H1 (cell line): Measurements from ENCODE around the gene SHPK. TPM values are rescaled to one million over a fixed set of nuclear protein-coding genes. Genes with fewer than 3 reads are reported as not detected.

Experiments used
- CTCF ChIA-PET: fragments of 300-600 bp; sonication (Branson Sonifier 250); formaldehyde crosslinking; loops from one replicate; lab custom pipeline; 2021; ENCODE audit not compliant: partially characterized antibody; lab: Charles Lee
- POLR2A ChIA-PET: fragments of 300-600 bp; sonication (Branson Sonifier 250); formaldehyde crosslinking; loops from one replicate; lab custom pipeline; 2021; ENCODE audit warnings: inconsistent platforms; ENCODE audit not compliant: partially characterized antibody; lab: Charles Lee
- DNase-seq, 2 experiments: peaks; one replicate each; pipeline versions ENCODE4 v3.0.0 to v3.0.0-alpha.2; 2010 to 2022; ENCODE audit warnings: low spot score in 2 of 2, low read depth in 1 of 2, mixed read lengths in 1 of 2
- FAIRE-seq: peaks from 2 replicates; lab custom pipeline; 2011; peaks lifted over from hg19 to GRCh38; lab: Jason Lieb, UNC
- H2AFZ ChIP-seq: 2 replicates; pipeline ENCODE4 v1.8.1; 2012; ENCODE audit warnings: low read length, inconsistent platforms
- H2AK5ac ChIP-seq: 2 replicates; pipeline ENCODE4 v1.6.1; 2013; ENCODE audit warnings: low read depth, low read length
- H2BK120ac ChIP-seq: replicated peaks from 2 replicates; pipeline ENCODE3; 2013; ENCODE audit warnings: low read depth, low read length, inconsistent platforms
- H2BK12ac ChIP-seq: 2 replicates; pipeline ENCODE4 v1.6.1; 2013; ENCODE audit warnings: low read depth, low read length
- H2BK15ac ChIP-seq: 2 replicates; pipeline ENCODE4 v1.6.1; 2013; ENCODE audit warnings: low read length
- H2BK20ac ChIP-seq: 2 replicates; pipeline ENCODE4 v1.6.1; 2013; ENCODE audit warnings: low read length
- H2BK5ac ChIP-seq: 2 replicates; pipeline ENCODE4 v1.6.1; 2013; ENCODE audit warnings: low read depth, low read length
- H3K14ac ChIP-seq: 2 replicates; pipeline ENCODE4 v1.6.1; 2013; ENCODE audit warnings: inconsistent platforms; ENCODE audit not compliant: insufficient read length
- H3K18ac ChIP-seq: 2 replicates; pipeline ENCODE4 v1.6.1; 2013; ENCODE audit warnings: low read length; ENCODE audit errors: extremely low read depth
- H3K23ac ChIP-seq: 2 replicates; pipeline ENCODE4 v1.6.1; 2013; ENCODE audit warnings: inconsistent platforms; ENCODE audit not compliant: insufficient read length
- H3K23me2 ChIP-seq: 2 replicates; pipeline ENCODE4 v1.6.1; 2013; ENCODE audit warnings: low read depth, low read length
- H3K27ac ChIP-seq: 2 replicates; pipeline ENCODE4 v1.6.1; 2011; ENCODE audit warnings: low read depth, low read length, inconsistent platforms
- H3K27me3 ChIP-seq, 4 experiments: replicated peaks in 1 of 4; 1 replicate in 1 of 4; 2 replicates in 3 of 4; pipeline versions ENCODE4 v1.6.1 to v1.8.1; 2011 to 2013; ENCODE audit warnings: low read length in 3 of 4, mild to moderate bottlenecking in 3 of 4, inconsistent platforms in 2 of 4, mixed read lengths in 2 of 4, moderate library complexity in 1 of 4; ENCODE audit not compliant: control insufficient read depth in 3 of 4, insufficient read depth in 3 of 4; ENCODE audit errors: extremely low read depth in 1 of 4
- H3K36me3 ChIP-seq, 4 experiments: 2 replicates each; pipeline versions ENCODE4 v1.6.1 to v1.8.1; 2011 to 2013; ENCODE audit warnings: mild to moderate bottlenecking in 4 of 4, low read length in 3 of 4, moderate library complexity in 2 of 4, control low read depth in 1 of 4, inconsistent platforms in 1 of 4; ENCODE audit not compliant: insufficient read depth in 4 of 4, control insufficient read depth in 2 of 4
- H3K4ac ChIP-seq: replicated peaks from 2 replicates; pipeline ENCODE3; 2013; ENCODE audit warnings: low read length, low read depth, mixed read lengths, inconsistent platforms; ENCODE audit not compliant: insufficient read length
- H3K4me1 ChIP-seq, 4 experiments: replicated peaks in 1 of 4; 1 replicate in 1 of 4; 2 replicates in 3 of 4; pipeline versions ENCODE4 v1.6.1 to v1.8.1; 2011 to 2013; ENCODE audit warnings: low read length in 3 of 4, inconsistent platforms in 2 of 4, mixed read lengths in 1 of 4; ENCODE audit not compliant: insufficient read depth in 4 of 4, control insufficient read depth in 3 of 4
- H3K4me2 ChIP-seq, 2 experiments: 2 replicates each; pipeline versions ENCODE4 v1.6.1 to v1.8.1; 2011 to 2013; ENCODE audit warnings: low read depth in 2 of 2, low read length in 2 of 2, control low read depth in 1 of 2, inconsistent platforms in 1 of 2, mild to moderate bottlenecking in 1 of 2; ENCODE audit not compliant: insufficient read depth in 1 of 2
- H3K4me3 ChIP-seq, 4 experiments: fragments of 200-600, 300-600 bp in 1 of 4; sonication (generic), shearing (Covaris generic), sonication (Bioruptor Twin) in 1 of 4; 2 replicates each; pipeline versions ENCODE4 v1.5.1 to v1.8.1; 2011 to 2016; ENCODE audit warnings: low read length in 4 of 4, low read depth in 3 of 4, control low read depth in 2 of 4, inconsistent platforms in 2 of 4, mild to moderate bottlenecking in 2 of 4, mixed read lengths in 1 of 4, moderate library complexity in 1 of 4; ENCODE audit not compliant: insufficient read depth in 2 of 4; ENCODE audit errors: extremely low read depth in 1 of 4
- H3K56ac ChIP-seq: replicated peaks from 2 replicates; pipeline ENCODE3; 2013; ENCODE audit warnings: low read depth, mild to moderate bottlenecking, mixed read lengths, low read length, inconsistent platforms; ENCODE audit not compliant: insufficient read length
- H3K79me1 ChIP-seq: 2 replicates; pipeline ENCODE4 v1.6.1; 2013; ENCODE audit warnings: low read depth, low read length, control low read depth
- H3K79me2 ChIP-seq, 2 experiments: 2 replicates each; pipeline versions ENCODE4 v1.6.1 to v1.8.1; 2012 to 2013; ENCODE audit warnings: low read length in 2 of 2, mild to moderate bottlenecking in 2 of 2, inconsistent platforms in 1 of 2; ENCODE audit not compliant: insufficient read depth in 2 of 2, control insufficient read depth in 1 of 2
- H3K9ac ChIP-seq, 4 experiments: replicated peaks in 1 of 4; 1 replicate in 1 of 4; 2 replicates in 3 of 4; pipeline versions ENCODE4 v1.6.1 to v1.8.1; 2011 to 2013; ENCODE audit warnings: low read depth in 3 of 4, low read length in 3 of 4, control low read depth in 2 of 4, mild to moderate bottlenecking in 2 of 4, moderate library complexity in 2 of 4, inconsistent platforms in 1 of 4; ENCODE audit errors: extremely low read depth in 1 of 4
- H3K9me3 ChIP-seq, 2 experiments: 2 replicates each; pipeline versions ENCODE4 v1.6.1 to v1.8.1; 2012 to 2013; ENCODE audit warnings: mild to moderate bottlenecking in 2 of 2, moderate library complexity in 2 of 2, control low read depth in 1 of 2, inconsistent platforms in 1 of 2, low read depth in 1 of 2, low read length in 1 of 2, mixed read lengths in 1 of 2; ENCODE audit not compliant: insufficient read depth in 2 of 2
- H4K20me1 ChIP-seq, 2 experiments: replicated peaks in 1 of 2; 2 replicates each; pipeline versions ENCODE3 to v1.8.1; 2011 to 2013; ENCODE audit warnings: inconsistent platforms in 2 of 2, low read length in 2 of 2, mild to moderate bottlenecking in 1 of 2; ENCODE audit not compliant: insufficient read depth in 2 of 2, control insufficient read depth in 1 of 2
- H4K5ac ChIP-seq: 2 replicates; pipeline ENCODE4 v1.6.1; 2013; ENCODE audit warnings: low read length, low read depth, mixed read lengths, inconsistent platforms; ENCODE audit not compliant: insufficient read length
- H4K8ac ChIP-seq: 2 replicates; pipeline ENCODE4 v1.8.0; 2013; ENCODE audit warnings: mild to moderate bottlenecking, moderate library complexity, low read length, inconsistent platforms; ENCODE audit not compliant: insufficient read depth; ENCODE audit errors: extremely low read depth
- H4K91ac ChIP-seq: replicated peaks from 2 replicates; pipeline ENCODE3; 2013; ENCODE audit warnings: low read length, mixed read lengths, inconsistent platforms; ENCODE audit not compliant: insufficient read length
- BCL11A ChIP-seq, 2 experiments: IDR thresholded peaks; one replicate each; pipeline ENCODE4 v1.6.1; 2011; ENCODE audit warnings: low read depth in 2 of 2, low read length in 2 of 2, mild to moderate bottlenecking in 2 of 2
- CBX5 ChIP-seq: fragments of 300-800, 300-1000 bp; sonication (generic); IDR thresholded peaks from 2 replicates; pipeline ENCODE4 v1.7.1; 2016; ENCODE audit warnings: antibody characterized with exemption, low read length, low read depth
- EP300 ChIP-seq, 2 experiments: IDR thresholded peaks; 1 replicate in 1 of 2; 2 replicates in 1 of 2; pipeline ENCODE4 v1.6.1; 2011 to 2012; ENCODE audit warnings: low read depth in 2 of 2, low read length in 2 of 2, mild to moderate bottlenecking in 2 of 2, borderline replicate concordance in 1 of 2, inconsistent platforms in 1 of 2, moderate library complexity in 1 of 2
- GABPA ChIP-seq: IDR thresholded peaks from 2 replicates; pipeline ENCODE4 v1.6.1; 2011; ENCODE audit warnings: mild to moderate bottlenecking, low read length, moderate library complexity, borderline replicate concordance; ENCODE audit not compliant: insufficient read depth
- KDM4A ChIP-seq: IDR thresholded peaks from one replicate; pipeline ENCODE4 v1.7.1; 2012; ENCODE audit warnings: low read depth, mild to moderate bottlenecking, moderate library complexity, low read length, inconsistent platforms; ENCODE audit not compliant: severe bottlenecking
- RAD21 ChIP-seq, 2 experiments: IDR thresholded peaks in 1 of 2; conservative IDR thresholded peaks in 1 of 2; 2 replicates each; pipeline ENCODE4 v1.6.1; 2011; ENCODE audit warnings: low read depth in 2 of 2, low read length in 2 of 2, improper control_type of control experiment in 1 of 2, inconsistent platforms in 1 of 2, mild to moderate bottlenecking in 1 of 2, moderate library complexity in 1 of 2
- WGBS, 2 experiments: shearing (Covaris generic) in 1 of 2; methylation state at CpG; one replicate each; pipeline versions ENCODE4 v1.1.6 to v1.1.7; 2013 to 2015; ENCODE audit warnings: low lambda C conversion rate in 2 of 2, mixed read lengths in 2 of 2, inconsistent platforms in 1 of 2, low coverage in 1 of 2, missing lambda C conversion rate in 1 of 2; ENCODE audit not compliant: insufficient replicate concordance in 2 of 2, insufficient coverage in 1 of 2, insufficient read length in 1 of 2; ENCODE audit errors: extremely low coverage in 1 of 2, missing lambda C conversion rate in 1 of 2; 5-methylcytosine and 5-hydroxymethylcytosine counted together
- polyA plus RNA-seq, 7 experiments: library from polyadenylated mRNA; depleted of rRNA in 3 of 7; stranded (reverse) in 5 of 7; unstranded in 2 of 7; fragments of >200 nt in 5 of 7; fragments of 200-250 nt in 2 of 7; gene quantifications; 1 replicate in 5 of 7; 2 replicates in 1 of 7; 4 replicates in 1 of 7; pipeline versions ENCODE4 v1.2.1 to v1.2.3, GENCODE V29; 2011 to 2013; ENCODE audit warnings: missing spikeins in 2 of 7, mixed read lengths in 2 of 7
- total RNA-seq: library from RNA; stranded (reverse); fragmentation: NEBNext Ultra II Directional; extraction: Animal tissue kit (Norgen Biotek cat#: 25700); gene quantifications from 2 replicates; pipeline ENCODE4 v1.2.1, GENCODE V29; 2021
- TF ChIP-seq, protein P1 (sequence below), 3 experiments: IDR thresholded peaks; 1 replicate in 2 of 3; 2 replicates in 1 of 3; pipeline versions ENCODE4 v1.5.1 to v1.6.1; 2011; ENCODE audit warnings: low read length in 3 of 3, mild to moderate bottlenecking in 3 of 3, inconsistent platforms in 2 of 3, low read depth in 1 of 3, moderate library complexity in 1 of 3; ENCODE audit not compliant: insufficient read depth in 1 of 3; ENCODE audit errors: control extremely low read depth in 1 of 3

The SHPK gene
- total and polyA plus RNA-seq, 2 of the 8 experiments (the other 6 are each of a cell fraction or from before 2014, with no cell fraction given): 28.6 to 36.7 TPM

GRCh38 chr17:3683054-3683511, 47.0 kb upstream of the SHPK start:
- H4K91ac ChIP-seq: no peak overlapping the region
- no peak overlapping the region for H3K4ac ChIP-seq
- no peaks in the 10 kb centered on the region for H3K9me3 ChIP-seq
- no peak overlapping the region for H3K9ac ChIP-seq
- no peak overlapping the region for H3K4me3 ChIP-seq
- no peak overlapping the region for H2BK15ac ChIP-seq
- H4K8ac ChIP-seq: peak overlapping the region; percentile 40; the same call in 1 of the 2 replicates
- no peak overlapping the region for H3K4me2 ChIP-seq
- H4K5ac ChIP-seq: no peak overlapping the region
- H3K36me3 ChIP-seq: no peaks in the 10 kb centered on the region
- no peaks in the 10 kb centered on the region for H3K79me1 ChIP-seq
- no peak for TF ChIP-seq BCL11A (IDR thresholded peaks at IDR 0.05; ENCODE audit: low read depth in 2 of 2, low read length in 2 of 2)
- peak; percentile 31; the same call in 1 of the 2 replicates for TF ChIP-seq GABPA
- no peak for TF ChIP-seq CBX5
- peak; percentile 66 to 72 for TF ChIP-seq RAD21 (IDR thresholded peaks at IDR 0.05 in 1 of 2, conservative IDR thresholded peaks at IDR 0.05 in 1 of 2; ENCODE audit: low read depth in 2 of 2, low read length in 2 of 2)
- TF ChIP-seq, protein P1, sequence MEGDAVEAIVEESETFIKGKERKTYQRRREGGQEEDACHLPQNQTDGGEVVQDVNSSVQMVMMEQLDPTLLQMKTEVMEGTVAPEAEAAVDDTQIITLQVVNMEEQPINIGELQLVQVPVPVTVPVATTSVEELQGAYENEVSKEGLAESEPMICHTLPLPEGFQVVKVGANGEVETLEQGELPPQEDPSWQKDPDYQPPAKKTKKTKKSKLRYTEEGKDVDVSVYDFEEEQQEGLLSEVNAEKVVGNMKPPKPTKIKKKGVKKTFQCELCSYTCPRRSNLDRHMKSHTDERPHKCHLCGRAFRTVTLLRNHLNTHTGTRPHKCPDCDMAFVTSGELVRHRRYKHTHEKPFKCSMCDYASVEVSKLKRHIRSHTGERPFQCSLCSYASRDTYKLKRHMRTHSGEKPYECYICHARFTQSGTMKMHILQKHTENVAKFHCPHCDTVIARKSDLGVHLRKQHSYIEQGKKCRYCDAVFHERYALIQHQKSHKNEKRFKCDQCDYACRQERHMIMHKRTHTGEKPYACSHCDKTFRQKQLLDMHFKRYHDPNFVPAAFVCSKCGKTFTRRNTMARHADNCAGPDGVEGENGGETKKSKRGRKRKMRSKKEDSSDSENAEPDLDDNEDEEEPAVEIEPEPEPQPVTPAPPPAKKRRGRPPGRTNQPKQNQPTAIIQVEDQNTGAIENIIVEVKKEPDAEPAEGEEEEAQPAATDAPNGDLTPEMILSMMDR (IDR thresholded peaks at IDR 0.05; ENCODE audit: control extremely low read depth in 1 of 3, insufficient read depth in 1 of 3, low read depth in 1 of 3, low read length in 3 of 3): peak; percentile 86 to 100 (median 97)
- no peak for TF ChIP-seq KDM4A
- no peak for TF ChIP-seq EP300 (IDR thresholded peaks at IDR 0.05; ENCODE audit: borderline replicate concordance in 1 of 2, low read depth in 2 of 2, low read length in 2 of 2)
- H2AK5ac ChIP-seq: no peak overlapping the region
- H2BK120ac ChIP-seq: no peak overlapping the region
- peaks cover 0 to 2% of the 10 kb centered on the region in 2 experiments for H4K20me1 ChIP-seq
- H2AFZ ChIP-seq: no peak overlapping the region
- H2BK12ac ChIP-seq: no peak overlapping the region
- H3K27ac ChIP-seq: no peak overlapping the region
- H3K18ac ChIP-seq: no peak overlapping the region
- POLR2A ChIA-PET: interaction anchor here (0.8 to 1.0 kb wide), 3 partner anchors 13 to 163 kb away, joined by 3 to 5 read pairs (median 3); partner anchors contain the start of genes NCBP3 and P2RX5
- H3K23ac ChIP-seq: no peak overlapping the region
- no peaks in the 10 kb centered on the region for H3K79me2 ChIP-seq
- H2BK5ac ChIP-seq: no peak overlapping the region
- DNase-seq (peak in 1 of 2 experiments; percentile 84), FAIRE-seq (peak; percentile 85)
- H3K23me2 ChIP-seq: no peaks in the 10 kb centered on the region
- CTCF ChIA-PET: interaction anchor here (0.6 to 2.6 kb wide), 45 partner anchors 8 to 898 kb away, joined by 3 to 34 read pairs (median 4); partner anchors contain the start of genes NCBP3, P2RX5 and SHPK
- no peak overlapping the region for H3K56ac ChIP-seq
- WGBS, 2 experiments: 40% methylated on average over 9 of the region's 10 CpGs; no CpG with 5 or more reads in 1 of the 2 experiments
- H2BK20ac ChIP-seq: no peak overlapping the region
- no peaks in the 10 kb centered on the region for H3K27me3 ChIP-seq
- peaks cover 0 to 3% (median under 1%) of the 10 kb centered on the region in 4 experiments; a peak in 3 of 7 replicates for H3K4me1 ChIP-seq
- H3K14ac ChIP-seq: no peak overlapping the region
